ENCODE data around the gene CTNND2. TPM values are rescaled to one million over a fixed set of nuclear protein-coding genes. Genes with fewer than 3 reads are reported as not detected.

Gene CTNND2
- total and polyA plus RNA-seq, 4 donors = 0.05 to 0.50 (median 0.27) TPM

DNA sequence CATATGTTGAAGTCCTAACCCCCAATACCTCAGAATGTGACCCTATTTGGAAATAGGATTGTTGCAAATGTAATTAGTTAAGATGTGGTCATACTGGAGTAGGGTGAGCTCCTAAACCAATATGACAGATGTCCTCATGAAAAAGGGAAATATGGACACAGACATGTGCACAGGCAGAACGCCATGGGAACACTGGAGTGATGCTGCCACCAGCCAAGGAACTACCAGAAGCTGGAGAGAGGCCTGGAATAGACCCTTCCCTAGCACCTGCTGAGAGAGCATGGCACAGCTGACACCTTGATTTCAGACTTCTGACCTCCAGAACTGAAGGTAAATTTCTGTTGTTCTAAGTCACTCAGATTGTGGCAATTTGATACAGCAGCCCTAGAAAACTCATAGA lies 110.8 kb downstream of the CTNND2 start:
- DNase-seq (ENCODE audit: low spot score) = no peak
- WGBS = 85% methylated on average over 1 of the region's 1 CpG

GRCh38 chr5:11792621-11793020 lies 111.6 kb downstream of the CTNND2 start:
- no peak overlapping the region for H3K9ac ChIP-seq (ENCODE audit: low read depth in 1 of 2, low read length in 2 of 2)
- no peak for DNase-seq (ENCODE audit: low spot score)
- no peak overlapping the region for H3K27ac ChIP-seq (ENCODE audit: low read depth in 1 of 2, low read length in 2 of 2)
- H3K27me3 ChIP-seq (ENCODE audit: control insufficient read depth in 4 of 4, insufficient read depth in 4 of 4, low read length in 3 of 4) = no peaks in the 10 kb centered on the region
- TF ChIP-seq YY1 (IDR thresholded peaks at IDR 0.05) (no peak), HNF4A (conservative IDR thresholded peaks at IDR 0.05) (no peak), RXRA (IDR thresholded peaks at IDR 0.05) (no peak), NR2F2 (IDR thresholded peaks at IDR 0.05) (no peak), JUND (IDR thresholded peaks at IDR 0.05) (no peak), ZBTB33 (IDR thresholded peaks at IDR 0.05) (no peak), GABPA (IDR thresholded peaks at IDR 0.05 in 1 of 2, conservative IDR thresholded peaks at IDR 0.05 in 1 of 2) (no peak), EGR1 (IDR thresholded peaks at IDR 0.05; ENCODE audit: low read depth in 2 of 2) (no peak)
- TF ChIP-seq, protein P1, sequence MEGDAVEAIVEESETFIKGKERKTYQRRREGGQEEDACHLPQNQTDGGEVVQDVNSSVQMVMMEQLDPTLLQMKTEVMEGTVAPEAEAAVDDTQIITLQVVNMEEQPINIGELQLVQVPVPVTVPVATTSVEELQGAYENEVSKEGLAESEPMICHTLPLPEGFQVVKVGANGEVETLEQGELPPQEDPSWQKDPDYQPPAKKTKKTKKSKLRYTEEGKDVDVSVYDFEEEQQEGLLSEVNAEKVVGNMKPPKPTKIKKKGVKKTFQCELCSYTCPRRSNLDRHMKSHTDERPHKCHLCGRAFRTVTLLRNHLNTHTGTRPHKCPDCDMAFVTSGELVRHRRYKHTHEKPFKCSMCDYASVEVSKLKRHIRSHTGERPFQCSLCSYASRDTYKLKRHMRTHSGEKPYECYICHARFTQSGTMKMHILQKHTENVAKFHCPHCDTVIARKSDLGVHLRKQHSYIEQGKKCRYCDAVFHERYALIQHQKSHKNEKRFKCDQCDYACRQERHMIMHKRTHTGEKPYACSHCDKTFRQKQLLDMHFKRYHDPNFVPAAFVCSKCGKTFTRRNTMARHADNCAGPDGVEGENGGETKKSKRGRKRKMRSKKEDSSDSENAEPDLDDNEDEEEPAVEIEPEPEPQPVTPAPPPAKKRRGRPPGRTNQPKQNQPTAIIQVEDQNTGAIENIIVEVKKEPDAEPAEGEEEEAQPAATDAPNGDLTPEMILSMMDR (IDR thresholded peaks at IDR 0.05; ENCODE audit: low read depth, low read length, missing input control) = no peak
- TF ChIP-seq, protein P2, sequence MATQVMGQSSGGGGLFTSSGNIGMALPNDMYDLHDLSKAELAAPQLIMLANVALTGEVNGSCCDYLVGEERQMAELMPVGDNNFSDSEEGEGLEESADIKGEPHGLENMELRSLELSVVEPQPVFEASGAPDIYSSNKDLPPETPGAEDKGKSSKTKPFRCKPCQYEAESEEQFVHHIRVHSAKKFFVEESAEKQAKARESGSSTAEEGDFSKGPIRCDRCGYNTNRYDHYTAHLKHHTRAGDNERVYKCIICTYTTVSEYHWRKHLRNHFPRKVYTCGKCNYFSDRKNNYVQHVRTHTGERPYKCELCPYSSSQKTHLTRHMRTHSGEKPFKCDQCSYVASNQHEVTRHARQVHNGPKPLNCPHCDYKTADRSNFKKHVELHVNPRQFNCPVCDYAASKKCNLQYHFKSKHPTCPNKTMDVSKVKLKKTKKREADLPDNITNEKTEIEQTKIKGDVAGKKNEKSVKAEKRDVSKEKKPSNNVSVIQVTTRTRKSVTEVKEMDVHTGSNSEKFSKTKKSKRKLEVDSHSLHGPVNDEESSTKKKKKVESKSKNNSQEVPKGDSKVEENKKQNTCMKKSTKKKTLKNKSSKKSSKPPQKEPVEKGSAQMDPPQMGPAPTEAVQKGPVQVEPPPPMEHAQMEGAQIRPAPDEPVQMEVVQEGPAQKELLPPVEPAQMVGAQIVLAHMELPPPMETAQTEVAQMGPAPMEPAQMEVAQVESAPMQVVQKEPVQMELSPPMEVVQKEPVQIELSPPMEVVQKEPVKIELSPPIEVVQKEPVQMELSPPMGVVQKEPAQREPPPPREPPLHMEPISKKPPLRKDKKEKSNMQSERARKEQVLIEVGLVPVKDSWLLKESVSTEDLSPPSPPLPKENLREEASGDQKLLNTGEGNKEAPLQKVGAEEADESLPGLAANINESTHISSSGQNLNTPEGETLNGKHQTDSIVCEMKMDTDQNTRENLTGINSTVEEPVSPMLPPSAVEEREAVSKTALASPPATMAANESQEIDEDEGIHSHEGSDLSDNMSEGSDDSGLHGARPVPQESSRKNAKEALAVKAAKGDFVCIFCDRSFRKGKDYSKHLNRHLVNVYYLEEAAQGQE (IDR thresholded peaks at IDR 0.05) = no peak
- TF ChIP-seq, protein P3, sequence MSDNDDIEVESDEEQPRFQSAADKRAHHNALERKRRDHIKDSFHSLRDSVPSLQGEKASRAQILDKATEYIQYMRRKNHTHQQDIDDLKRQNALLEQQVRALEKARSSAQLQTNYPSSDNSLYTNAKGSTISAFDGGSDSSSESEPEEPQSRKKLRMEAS (IDR thresholded peaks at IDR 0.05) = no peak
- H3K4me3 ChIP-seq (ENCODE audit: low read depth in 1 of 3, low read length in 3 of 3) = no peak overlapping the region
- 71% methylated on average over 3 of the region's 3 CpGs for WGBS
- H3K9me3 ChIP-seq (ENCODE audit: control insufficient read depth in 4 of 4, low read length in 3 of 4) = no peaks in the 10 kb centered on the region
- H3K4me1 ChIP-seq (ENCODE audit: control insufficient read depth in 4 of 4, insufficient read depth in 4 of 4, low read length in 3 of 4) = no peaks in the 10 kb centered on the region
- H3K36me3 ChIP-seq (ENCODE audit: control insufficient read depth in 4 of 4, insufficient read depth in 3 of 4, low read depth in 1 of 4, low read length in 3 of 4) = no peaks in the 10 kb centered on the region

More for the DNA sequence above, 110.8 kb downstream of the CTNND2 start:
- Histone ChIP-seq H3K27me3 (ENCODE audit: control insufficient read depth in 4 of 4, insufficient read depth in 4 of 4, low read length in 3 of 4) (no peaks in the 10 kb centered on the region), H3K9me3 (ENCODE audit: control insufficient read depth in 4 of 4, low read length in 3 of 4) (no peaks in the 10 kb centered on the region), H3K4me1 (ENCODE audit: control insufficient read depth in 4 of 4, insufficient read depth in 4 of 4, low read length in 3 of 4) (no peaks in the 10 kb centered on the region), H3K36me3 (ENCODE audit: control insufficient read depth in 4 of 4, insufficient read depth in 3 of 4, low read depth in 1 of 4, low read length in 3 of 4) (no peaks in the 10 kb centered on the region), H3K27ac (ENCODE audit: low read depth in 1 of 2, low read length in 2 of 2) (no peak overlapping the region), H3K4me3 (ENCODE audit: low read depth in 1 of 3, low read length in 3 of 3) (no peak overlapping the region), H3K9ac (ENCODE audit: low read depth in 1 of 2, low read length in 2 of 2) (no peak overlapping the region)
- TF ChIP-seq FOXA2 (IDR thresholded peaks at IDR 0.05) (no peak), TAF1 (conservative IDR thresholded peaks at IDR 0.05) (no peak), ZBTB33 (IDR thresholded peaks at IDR 0.05) (no peak), EGR1 (IDR thresholded peaks at IDR 0.05; ENCODE audit: low read depth in 2 of 2) (no peak), YY1 (IDR thresholded peaks at IDR 0.05) (no peak), FOXA1 (IDR thresholded peaks at IDR 0.05) (no peak), HNF4A (conservative IDR thresholded peaks at IDR 0.05) (no peak)
